K562 (cell line): ENCODE data around the gene WIPF2. TPM values are rescaled to one million over a fixed set of nuclear protein-coding genes. Genes with fewer than 3 reads are reported as not detected.

Source experiments
- ARID1B ChIP-seq: fragments of 450-650 bp; IDR thresholded peaks from 2 replicates; pipeline ENCODE4 v1.6.1; 2016; ENCODE audit warnings: antibody characterized with exemption, mild to moderate bottlenecking, inconsistent platforms
- CEBPG ChIP-seq, 3 experiments: fragments of 200-800 bp in 1 of 3; sonication (Bioruptor generic) in 1 of 3; sonication (generic) in 1 of 3; formaldehyde crosslinking in 1 of 3; IDR thresholded peaks in 2 of 3; conservative IDR thresholded peaks in 1 of 3; 2 replicates each; pipeline versions ENCODE4 v1.6.1 to v1.8.0; 2016 to 2022; ENCODE audit warnings: missing compliant biosample characterization in 2 of 3, missing genetic modification characterization in 2 of 3, mild to moderate bottlenecking in 1 of 3, missing genetic modification reagents in 1 of 3
- HNRNPLL ChIP-seq: fragments of 200-400 bp; formaldehyde crosslinking; IDR thresholded peaks from 2 replicates; pipeline ENCODE4 v1.6.1; 2017; ENCODE audit warnings: low read length, low read depth, mild to moderate bottlenecking; ENCODE audit not compliant: poor library complexity, severe bottlenecking
- KDM4B ChIP-seq, 2 experiments: fragments of 450-650 bp in 1 of 2; sonication (generic) in 1 of 2; IDR thresholded peaks; 2 replicates each; pipeline ENCODE4 v1.6.1; 2016 to 2017; ENCODE audit warnings: borderline replicate concordance in 2 of 2, antibody characterized with exemption in 1 of 2, low read depth in 1 of 2, mild to moderate bottlenecking in 1 of 2
- MTA2 ChIP-seq: fragments of 450-650 bp; IDR thresholded peaks from 2 replicates; pipeline ENCODE4 v1.6.1; 2016; ENCODE audit warnings: low read depth
- POLR2G ChIP-seq: fragments of 200-400 bp; formaldehyde crosslinking; IDR thresholded peaks from 2 replicates; pipeline ENCODE4 v1.6.1; 2017; ENCODE audit warnings: low read depth, mild to moderate bottlenecking, antibody characterized with exemption, low read length, moderate library complexity
- RAD21 ChIP-seq, 2 experiments: fragments of 250-450 bp in 1 of 2; fragments of 450-650 bp in 1 of 2; sonication (Bioruptor Pico) in 1 of 2; formaldehyde crosslinking in 1 of 2; IDR thresholded peaks in 1 of 2; conservative IDR thresholded peaks in 1 of 2; 2 replicates each; pipeline versions ENCODE4 v1.4.0 to v1.8.0; 2020 to 2022; ENCODE audit warnings: mild to moderate bottlenecking in 2 of 2, moderate library complexity in 1 of 2
- SMARCE1 ChIP-seq: fragments of 450-650 bp; IDR thresholded peaks from 2 replicates; pipeline ENCODE4 v1.7.1; 2016; ENCODE audit warnings: mild to moderate bottlenecking
- TAL1 ChIP-seq: fragments of 450-650 bp; IDR thresholded peaks from 2 replicates; pipeline ENCODE4 v1.6.1; 2016; ENCODE audit warnings: mild to moderate bottlenecking
- ZFX ChIP-seq: sonication (generic); formaldehyde crosslinking; IDR thresholded peaks from 2 replicates; pipeline ENCODE4 v1.8.0; 2022; ENCODE audit warnings: mild to moderate bottlenecking, missing genetic modification reagents, moderate library complexity
- ZKSCAN1 ChIP-seq: fragments of 150-350 bp; IDR thresholded peaks from 2 replicates; pipeline ENCODE4 v1.6.1; 2016; ENCODE audit warnings: low read depth, low read length
- ZNF431 ChIP-seq: sonication (generic); formaldehyde crosslinking; IDR thresholded peaks from 2 replicates; pipeline ENCODE4 v1.8.0; 2022; ENCODE audit warnings: mild to moderate bottlenecking, missing genetic modification reagents
- polyA plus RNA-seq, 8 experiments: library from polyadenylated mRNA; depleted of rRNA in 4 of 8; stranded (reverse) in 5 of 8; unstranded in 3 of 8; fragments of >200 nt; fragmentation: Nextera tagmentation in 2 of 8; fragmentation: Illumina TruSeq in 1 of 8; extraction: Ambion mirVana in 2 of 8; extraction: Trizol in 1 of 8; gene quantifications; 2 replicates each; pipeline versions ENCODE4 v1.2.1 to v1.2.3, GENCODE V29; 2011 to 2014; ENCODE audit warnings: inconsistent platforms in 1 of 8, missing spikeins in 1 of 8
- total RNA-seq, 7 experiments: library from RNA; depleted of rRNA in 6 of 7; stranded (reverse); fragments of >200 nt in 6 of 7; fragmentation: Illumina TruSeq in 2 of 7; extraction: Trizol in 2 of 7; gene quantifications; 2 replicates each; pipeline versions ENCODE4 v1.2.1 to v1.2.3, GENCODE V29; 2011 to 2021; ENCODE audit warnings: low replicate concordance in 1 of 7
- TF ChIP-seq, protein P1 (sequence below): fragments of 200-800 bp; sonication (Bioruptor generic); IDR thresholded peaks from 2 replicates; pipeline ENCODE4 v1.6.1; 2016; ENCODE audit warnings: missing genetic modification characterization, missing compliant biosample characterization
- TF ChIP-seq, protein P2 (sequence below), 3 experiments: IDR thresholded peaks in 2 of 3; conservative IDR thresholded peaks in 1 of 3; 2 replicates each; pipeline ENCODE4 v1.5.1; 2011 to 2012; ENCODE audit warnings: low read length in 3 of 3, mild to moderate bottlenecking in 3 of 3, control low read depth in 2 of 3, improper control_type of control experiment in 1 of 3, inconsistent platforms in 1 of 3, low read depth in 1 of 3, mixed read lengths in 1 of 3, moderate library complexity in 1 of 3; ENCODE audit not compliant: insufficient read depth in 2 of 3
- TF ChIP-seq, protein P3 (sequence below), 2 experiments: fragments of 450-650 bp; conservative IDR thresholded peaks; 2 replicates each; pipeline ENCODE4 v1.6.1; 2017; ENCODE audit warnings: mild to moderate bottlenecking in 2 of 2, moderate library complexity in 2 of 2

Gene WIPF2
- total and polyA plus RNA-seq, 9 of the 15 experiments (the other 6 are each of a cell fraction or from before 2014, with no cell fraction given): 3.6 to 15.0 (median 5.3) TPM

DNA sequence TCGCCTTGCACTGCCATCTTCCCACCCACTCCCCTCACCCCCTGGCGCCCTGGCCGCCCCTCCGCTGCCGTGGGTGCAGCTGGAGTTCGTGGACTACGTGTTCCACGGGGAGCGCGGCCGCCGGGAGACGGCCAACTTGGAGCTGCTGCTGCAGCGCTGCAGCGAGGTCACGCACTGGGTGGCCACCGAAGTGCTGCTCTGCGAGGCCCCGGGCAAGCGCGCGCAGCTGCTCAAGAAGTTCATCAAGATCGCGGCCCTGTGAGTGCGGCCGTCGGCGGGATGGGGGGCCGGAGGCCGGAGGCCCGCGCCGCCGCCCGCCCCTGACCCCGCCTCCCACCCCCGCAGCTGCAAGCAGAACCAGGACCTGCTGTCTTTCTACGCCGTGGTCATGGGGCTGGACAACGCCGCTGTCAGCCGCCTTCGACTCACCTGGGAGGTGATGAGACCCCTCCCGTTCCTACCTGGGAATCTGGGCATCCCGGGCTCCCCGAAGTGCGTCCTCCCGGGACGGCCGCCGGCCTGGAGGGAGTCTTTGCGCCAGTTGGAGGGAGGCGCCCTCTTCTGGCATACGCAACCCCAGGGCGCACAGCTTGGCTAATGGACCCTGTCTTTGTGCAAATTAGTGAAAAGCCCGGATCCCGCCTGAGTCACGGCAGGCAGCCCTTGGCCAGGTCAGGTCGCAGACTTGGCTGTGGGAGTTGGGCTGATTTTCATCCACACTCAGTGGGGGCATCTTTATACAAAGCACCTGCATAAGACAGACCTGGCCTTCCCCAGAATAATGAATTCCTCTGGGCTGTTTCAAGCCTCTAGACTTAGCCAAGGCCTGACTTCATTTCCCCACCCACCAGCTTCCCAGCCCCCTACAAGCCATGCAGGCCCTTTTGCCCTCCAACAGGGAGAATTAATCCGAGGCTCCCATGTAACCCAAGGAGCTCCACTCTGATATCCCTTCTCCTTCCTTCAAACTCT lies 27.6 kb upstream of the WIPF2 start (continued):
- TF ChIP-seq CEBPG (CRISPR knock-in tag; IDR thresholded peaks at IDR 0.05): no peak
- peak in 1 of 2 experiments; percentile 16; a peak in 1 of 4 replicates for TF ChIP-seq CEBPG (tag; conservative IDR thresholded peaks at IDR 0.05 in 1 of 2, IDR thresholded peaks at IDR 0.05 in 1 of 2)
- TF ChIP-seq POLR2G: peak; percentile 55
- peak; percentile 42 to 74; a peak in 3 of 4 replicates for TF ChIP-seq RAD21 (CRISPR knock-in tag; conservative IDR thresholded peaks at IDR 0.05 in 1 of 2, IDR thresholded peaks at IDR 0.05 in 1 of 2)
- TF ChIP-seq, protein P1, sequence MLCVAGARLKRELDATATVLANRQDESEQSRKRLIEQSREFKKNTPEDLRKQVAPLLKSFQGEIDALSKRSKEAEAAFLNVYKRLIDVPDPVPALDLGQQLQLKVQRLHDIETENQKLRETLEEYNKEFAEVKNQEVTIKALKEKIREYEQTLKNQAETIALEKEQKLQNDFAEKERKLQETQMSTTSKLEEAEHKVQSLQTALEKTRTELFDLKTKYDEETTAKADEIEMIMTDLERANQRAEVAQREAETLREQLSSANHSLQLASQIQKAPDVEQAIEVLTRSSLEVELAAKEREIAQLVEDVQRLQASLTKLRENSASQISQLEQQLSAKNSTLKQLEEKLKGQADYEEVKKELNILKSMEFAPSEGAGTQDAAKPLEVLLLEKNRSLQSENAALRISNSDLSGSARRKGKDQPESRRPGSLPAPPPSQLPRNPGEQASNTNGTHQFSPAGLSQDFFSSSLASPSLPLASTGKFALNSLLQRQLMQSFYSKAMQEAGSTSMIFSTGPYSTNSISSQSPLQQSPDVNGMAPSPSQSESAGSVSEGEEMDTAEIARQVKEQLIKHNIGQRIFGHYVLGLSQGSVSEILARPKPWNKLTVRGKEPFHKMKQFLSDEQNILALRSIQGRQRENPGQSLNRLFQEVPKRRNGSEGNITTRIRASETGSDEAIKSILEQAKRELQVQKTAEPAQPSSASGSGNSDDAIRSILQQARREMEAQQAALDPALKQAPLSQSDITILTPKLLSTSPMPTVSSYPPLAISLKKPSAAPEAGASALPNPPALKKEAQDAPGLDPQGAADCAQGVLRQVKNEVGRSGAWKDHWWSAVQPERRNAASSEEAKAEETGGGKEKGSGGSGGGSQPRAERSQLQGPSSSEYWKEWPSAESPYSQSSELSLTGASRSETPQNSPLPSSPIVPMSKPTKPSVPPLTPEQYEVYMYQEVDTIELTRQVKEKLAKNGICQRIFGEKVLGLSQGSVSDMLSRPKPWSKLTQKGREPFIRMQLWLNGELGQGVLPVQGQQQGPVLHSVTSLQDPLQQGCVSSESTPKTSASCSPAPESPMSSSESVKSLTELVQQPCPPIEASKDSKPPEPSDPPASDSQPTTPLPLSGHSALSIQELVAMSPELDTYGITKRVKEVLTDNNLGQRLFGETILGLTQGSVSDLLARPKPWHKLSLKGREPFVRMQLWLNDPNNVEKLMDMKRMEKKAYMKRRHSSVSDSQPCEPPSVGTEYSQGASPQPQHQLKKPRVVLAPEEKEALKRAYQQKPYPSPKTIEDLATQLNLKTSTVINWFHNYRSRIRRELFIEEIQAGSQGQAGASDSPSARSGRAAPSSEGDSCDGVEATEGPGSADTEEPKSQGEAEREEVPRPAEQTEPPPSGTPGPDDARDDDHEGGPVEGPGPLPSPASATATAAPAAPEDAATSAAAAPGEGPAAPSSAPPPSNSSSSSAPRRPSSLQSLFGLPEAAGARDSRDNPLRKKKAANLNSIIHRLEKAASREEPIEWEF (CRISPR knock-in tag): no peak
- TF ChIP-seq KDM4B (IDR thresholded peaks at IDR 0.05; ENCODE audit: borderline replicate concordance in 2 of 2, low read depth in 1 of 2): 0 out of 4 replicates have a peak, but pooled peaks of 1 of the 2 experiments have one; percentile 26
- no peak for TF ChIP-seq TAL1
- TF ChIP-seq SMARCE1: 0 out of 2 replicates have a peak, but pooled peaks have one; percentile 31
- TF ChIP-seq ZKSCAN1: peak; percentile 68
- TF ChIP-seq HNRNPLL: peak; percentile 78
- TF ChIP-seq MTA2: no peak
- TF ChIP-seq ARID1B: peak; percentile 33
- TF ChIP-seq ZFX (CRISPR knock-in tag): peak; percentile 51
- TF ChIP-seq ZNF431 (CRISPR knock-in tag): no peak
- TF ChIP-seq, protein P2, sequence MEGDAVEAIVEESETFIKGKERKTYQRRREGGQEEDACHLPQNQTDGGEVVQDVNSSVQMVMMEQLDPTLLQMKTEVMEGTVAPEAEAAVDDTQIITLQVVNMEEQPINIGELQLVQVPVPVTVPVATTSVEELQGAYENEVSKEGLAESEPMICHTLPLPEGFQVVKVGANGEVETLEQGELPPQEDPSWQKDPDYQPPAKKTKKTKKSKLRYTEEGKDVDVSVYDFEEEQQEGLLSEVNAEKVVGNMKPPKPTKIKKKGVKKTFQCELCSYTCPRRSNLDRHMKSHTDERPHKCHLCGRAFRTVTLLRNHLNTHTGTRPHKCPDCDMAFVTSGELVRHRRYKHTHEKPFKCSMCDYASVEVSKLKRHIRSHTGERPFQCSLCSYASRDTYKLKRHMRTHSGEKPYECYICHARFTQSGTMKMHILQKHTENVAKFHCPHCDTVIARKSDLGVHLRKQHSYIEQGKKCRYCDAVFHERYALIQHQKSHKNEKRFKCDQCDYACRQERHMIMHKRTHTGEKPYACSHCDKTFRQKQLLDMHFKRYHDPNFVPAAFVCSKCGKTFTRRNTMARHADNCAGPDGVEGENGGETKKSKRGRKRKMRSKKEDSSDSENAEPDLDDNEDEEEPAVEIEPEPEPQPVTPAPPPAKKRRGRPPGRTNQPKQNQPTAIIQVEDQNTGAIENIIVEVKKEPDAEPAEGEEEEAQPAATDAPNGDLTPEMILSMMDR (IDR thresholded peaks at IDR 0.05 in 2 of 3, conservative IDR thresholded peaks at IDR 0.05 in 1 of 3; ENCODE audit: insufficient read depth in 2 of 3, low read depth in 1 of 3, low read length in 3 of 3): peak; percentile 85 to 88 (median 87)
- TF ChIP-seq, protein P3, sequence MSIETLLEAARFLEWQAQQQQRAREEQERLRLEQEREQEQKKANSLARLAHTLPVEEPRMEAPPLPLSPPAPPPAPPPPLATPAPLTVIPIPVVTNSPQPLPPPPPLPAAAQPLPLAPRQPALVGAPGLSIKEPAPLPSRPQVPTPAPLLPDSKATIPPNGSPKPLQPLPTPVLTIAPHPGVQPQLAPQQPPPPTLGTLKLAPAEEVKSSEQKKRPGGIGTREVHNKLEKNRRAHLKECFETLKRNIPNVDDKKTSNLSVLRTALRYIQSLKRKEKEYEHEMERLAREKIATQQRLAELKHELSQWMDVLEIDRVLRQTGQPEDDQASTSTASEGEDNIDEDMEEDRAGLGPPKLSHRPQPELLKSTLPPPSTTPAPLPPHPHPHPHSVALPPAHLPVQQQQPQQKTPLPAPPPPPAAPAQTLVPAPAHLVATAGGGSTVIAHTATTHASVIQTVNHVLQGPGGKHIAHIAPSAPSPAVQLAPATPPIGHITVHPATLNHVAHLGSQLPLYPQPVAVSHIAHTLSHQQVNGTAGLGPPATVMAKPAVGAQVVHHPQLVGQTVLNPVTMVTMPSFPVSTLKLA (conservative IDR thresholded peaks at IDR 0.05): peak in 1 of 2 experiments; percentile 37; a peak in 2 of 4 replicates
